ENCODE measurements around the gene PPBP.

- no peak for TF ChIP-seq GATA3 (IDR thresholded peaks at IDR 0.05; ENCODE audit: low read depth, low read length)
- no peak for TF ChIP-seq GATA2 (IDR thresholded peaks at IDR 0.05; ENCODE audit: low read depth, low read length)
These were observed 9.1 kb downstream of the PPBP start for GRCh38 chr4:73978886-73979285.
